SK-N-MC (cell line): Measurements from ENCODE around the gene MINDY4B.

Experiments used
- EZH2 ChIP-seq: fragments of 200-600 bp; sonication (generic); IDR thresholded peaks from one replicate; pipeline ENCODE4 v1.6.1; 2017; ENCODE audit warnings: antibody characterized with exemption
- POLR2AphosphoS5 ChIP-seq: IDR thresholded peaks from 2 replicates; pipeline ENCODE4 v1.6.1; 2012; ENCODE audit warnings: mild to moderate bottlenecking, low read depth, low read length, borderline replicate concordance

- no peak for TF ChIP-seq POLR2AphosphoS5
- no peak for TF ChIP-seq EZH2
These were observed 8.1 kb upstream of the MINDY4B start for GRCh38 chr3:150913133-150913922.
